GM23248 (cell line): ENCODE measurements around the gene POGLUT2. TPM values are rescaled to one million over a fixed set of nuclear protein-coding genes. Genes with fewer than 3 reads are reported as not detected.

Source experiments
- DNase-seq: peaks from one replicate; pipeline ENCODE4 v3.0.0-alpha.2; 2015
- H2AFZ ChIP-seq: fragments of 200-600 bp; sonication (generic); 2 replicates; pipeline ENCODE4 v1.6.1; 2016; ENCODE audit warnings: antibody characterized with exemption
- H3F3A ChIP-seq: fragments of 200-600 bp; sonication (generic); 2 replicates; pipeline ENCODE4 v1.6.1; 2016; ENCODE audit warnings: mild to moderate bottlenecking, antibody characterized with exemption, mixed run types; ENCODE audit not compliant: insufficient read depth
- H3K27ac ChIP-seq: fragments of 200-600 bp; sonication (generic); 2 replicates; pipeline ENCODE4 v1.5.1; 2016; ENCODE audit warnings: mild to moderate bottlenecking
- H3K27me3 ChIP-seq: fragments of 200-600 bp; sonication (generic); replicated peaks from 2 replicates; pipeline ENCODE4 v1.6.1; 2016; ENCODE audit warnings: mild to moderate bottlenecking; ENCODE audit not compliant: insufficient read depth
- H3K36me3 ChIP-seq: fragments of 200-600 bp; sonication (generic); 2 replicates; pipeline ENCODE4 v1.6.1; 2016; ENCODE audit warnings: low read depth, mild to moderate bottlenecking
- H3K4me1 ChIP-seq: fragments of 200-600 bp; sonication (generic); 2 replicates; pipeline ENCODE4 v1.6.1; 2016; ENCODE audit warnings: mild to moderate bottlenecking; ENCODE audit not compliant: insufficient read depth
- H3K4me2 ChIP-seq: fragments of 200-600 bp; sonication (generic); one replicate; pipeline ENCODE4 v1.6.1; 2016; ENCODE audit warnings: mild to moderate bottlenecking; ENCODE audit not compliant: unreplicated experiment
- H3K4me3 ChIP-seq: fragments of 200-600 bp; sonication (generic); 2 replicates; pipeline ENCODE4 v1.5.1; 2016; ENCODE audit warnings: mild to moderate bottlenecking
- H3K79me2 ChIP-seq: fragments of 200-600 bp; sonication (generic); 2 replicates; pipeline ENCODE4 v1.6.1; 2016; ENCODE audit warnings: mild to moderate bottlenecking; ENCODE audit not compliant: insufficient read depth
- H3K9ac ChIP-seq: fragments of 200-600 bp; sonication (generic); 2 replicates; pipeline ENCODE4 v1.6.1; 2016; ENCODE audit warnings: mild to moderate bottlenecking
- H3K9me2 ChIP-seq: fragments of 200-600 bp; sonication (generic); 2 replicates; pipeline ENCODE4 v1.6.1; 2016; ENCODE audit warnings: mixed run types, mild to moderate bottlenecking, moderate library complexity; ENCODE audit not compliant: insufficient read depth
- H3K9me3 ChIP-seq: fragments of 200-600 bp; sonication (generic); one replicate; pipeline ENCODE4 v1.6.1; 2017; ENCODE audit warnings: low read depth
- H4K20me1 ChIP-seq: fragments of 200-600 bp; sonication (generic); 2 replicates; pipeline ENCODE4 v1.6.0; 2016; ENCODE audit not compliant: insufficient read depth
- EZH2 ChIP-seq: fragments of 200-600 bp; sonication (generic); IDR thresholded peaks from 2 replicates; pipeline ENCODE4 v1.6.1; 2018; ENCODE audit warnings: antibody characterized with exemption, mild to moderate bottlenecking; ENCODE audit not compliant: insufficient read depth, poor library complexity, severe bottlenecking
- EZH2phosphoT487 ChIP-seq: fragments of 200-600 bp; sonication (generic); IDR thresholded peaks from 2 replicates; pipeline ENCODE4 v1.6.1; 2018; ENCODE audit warnings: antibody characterized with exemption, moderate library complexity, mild to moderate bottlenecking, low read depth; ENCODE audit not compliant: insufficient read depth
- WGBS, 2 experiments: methylation state at CpG; one replicate each; pipeline ENCODE4 v1.1.6; 2015 to 2017; ENCODE audit warnings: low lambda C conversion rate in 2 of 2, low coverage in 1 of 2; ENCODE audit errors: missing lambda C conversion rate in 2 of 2; 5-methylcytosine and 5-hydroxymethylcytosine counted together
- in situ Hi-C: fragments of 300-500 bp; cut with MboI; formaldehyde crosslinking; loops from 2 replicates; pipeline ENCODE4 v1.15.0; 2020
- polyA plus RNA-seq: library from polyadenylated mRNA; unstranded; fragments of >200 nt; fragmentation: Nextera tagmentation; extraction: Ambion mirVana; gene quantifications from 2 replicates; pipeline ENCODE4 v1.2.1, GENCODE V29; 2016
- total RNA-seq: library from RNA; depleted of rRNA; stranded (reverse); fragments of >200 nt; shearing (Covaris generic); gene quantifications from 2 replicates; pipeline ENCODE4 v1.2.3, GENCODE V29; 2014

Gene POGLUT2
- total and polyA plus RNA-seq, 2 experiments from 2014 or later: 26.0 to 27.7 TPM

- H3K79me2 ChIP-seq: no peaks in the 10 kb centered on the region
- H2AFZ ChIP-seq: no peak overlapping the region
- no peak overlapping the region for H3K4me2 ChIP-seq
- H3K27ac ChIP-seq: no peak overlapping the region
- in situ Hi-C loops: no loop called here
- no peaks in the 10 kb centered on the region for H3K4me1 ChIP-seq
- H3K36me3 ChIP-seq: peaks cover 3% of the 10 kb centered on the region
- no peaks in the 10 kb centered on the region for H3K27me3 ChIP-seq
- H3K9me2 ChIP-seq: no peaks in the 10 kb centered on the region
- no peaks in the 10 kb centered on the region for H3F3A ChIP-seq
- 92 to 97% methylated on average over 1 of the region's 1 CpG for WGBS, 2 experiments
- no peaks in the 10 kb centered on the region for H4K20me1 ChIP-seq
- no peak overlapping the region for H3K4me3 ChIP-seq
- no peaks in the 10 kb centered on the region for H3K9me3 ChIP-seq
- no peak for DNase-seq
- TF ChIP-seq EZH2phosphoT487 (no peak), EZH2 (no peak)
- no peak overlapping the region for H3K9ac ChIP-seq
These were observed 37.7 kb downstream of the POGLUT2 start for GRCh38 chr13:102761071-102761470.

GRCh38 chr13:102758842-102759241, 39.9 kb downstream of the POGLUT2 start:
- no peaks in the 10 kb centered on the region for H3K4me1 ChIP-seq
- TF ChIP-seq EZH2 (no peak), EZH2phosphoT487 (no peak)
- no peaks in the 10 kb centered on the region for H4K20me1 ChIP-seq
- in situ Hi-C loops: no loop called here
- H3F3A ChIP-seq: no peaks in the 10 kb centered on the region
- H3K4me3 ChIP-seq: no peak overlapping the region
- 81 to 82% methylated on average over 2 of the region's 2 CpGs for WGBS, 2 experiments
- no peak overlapping the region for H3K4me2 ChIP-seq
- no peak for DNase-seq
- no peaks in the 10 kb centered on the region for H3K27me3 ChIP-seq
- H3K9ac ChIP-seq: no peak overlapping the region
- no peaks in the 10 kb centered on the region for H3K36me3 ChIP-seq
- no peaks in the 10 kb centered on the region for H3K9me2 ChIP-seq
- H3K27ac ChIP-seq: no peak overlapping the region
- no peaks in the 10 kb centered on the region for H3K79me2 ChIP-seq
- H3K9me3 ChIP-seq: no peaks in the 10 kb centered on the region
- no peak overlapping the region for H2AFZ ChIP-seq

- H3K9me3 ChIP-seq: no peaks in the 10 kb centered on the region
- in situ Hi-C loops: no loop called here
- H3K4me1 ChIP-seq: no peaks in the 10 kb centered on the region
- H3K9me2 ChIP-seq: no peaks in the 10 kb centered on the region
- H3K4me3 ChIP-seq: no peak overlapping the region
- no peak for DNase-seq
- H4K20me1 ChIP-seq: no peaks in the 10 kb centered on the region
- H3K79me2 ChIP-seq: no peaks in the 10 kb centered on the region
- TF ChIP-seq EZH2: no peak
- TF ChIP-seq EZH2phosphoT487: no peak
- H3K27ac ChIP-seq: no peak overlapping the region
- no peak overlapping the region for H2AFZ ChIP-seq
- H3F3A ChIP-seq: no peaks in the 10 kb centered on the region
- no peak overlapping the region for H3K9ac ChIP-seq
- H3K36me3 ChIP-seq: no peaks in the 10 kb centered on the region
- no peaks in the 10 kb centered on the region for H3K27me3 ChIP-seq
- no peak overlapping the region for H3K4me2 ChIP-seq
- WGBS, 2 experiments: 80 to 83% methylated on average over 1 of the region's 1 CpG
These were observed 41.8 kb downstream of the POGLUT2 start for GRCh38 chr13:102757006-102757405.

- Histone ChIP-seq H3K9ac (no peak overlapping the region), H3K36me3 (no peaks in the 10 kb centered on the region), H3K4me2 (no peak overlapping the region), H3K9me2 (no peaks in the 10 kb centered on the region), H3K4me3 (no peak overlapping the region), H3K4me1 (no peaks in the 10 kb centered on the region), H3F3A (no peaks in the 10 kb centered on the region), H3K9me3 (no peaks in the 10 kb centered on the region), H3K27ac (no peak overlapping the region), H2AFZ (no peak overlapping the region), H3K79me2 (no peaks in the 10 kb centered on the region), H4K20me1 (no peaks in the 10 kb centered on the region), H3K27me3 (no peaks in the 10 kb centered on the region)
- TF ChIP-seq EZH2 (no peak), EZH2phosphoT487 (no peak)
- WGBS, 2 experiments: 76 to 82% methylated on average over 3 of the region's 3 CpGs
- in situ Hi-C loops: no loop called here
- DNase-seq: no peak
These were observed 46.9 kb downstream of the POGLUT2 start for GRCh38 chr13:102751886-102752285.

GRCh38 chr13:102742506-102742905, 56.3 kb downstream of the POGLUT2 start:
- Histone ChIP-seq H3K4me1 (no peaks in the 10 kb centered on the region), H3K27ac (no peak overlapping the region), H4K20me1 (no peaks in the 10 kb centered on the region), H3K36me3 (no peaks in the 10 kb centered on the region), H3K9me2 (no peaks in the 10 kb centered on the region), H3K9me3 (no peaks in the 10 kb centered on the region), H3K4me2 (no peak overlapping the region), H3K9ac (no peak overlapping the region), H2AFZ (no peak overlapping the region), H3K27me3 (peaks cover 27% of the 10 kb centered on the region), H3K79me2 (no peaks in the 10 kb centered on the region), H3F3A (no peaks in the 10 kb centered on the region), H3K4me3 (no peak overlapping the region)
- TF ChIP-seq EZH2phosphoT487: no peak
- TF ChIP-seq EZH2: no peak
- no peak for DNase-seq
- in situ Hi-C loops: no loop called here
